Epidermal melanocyte (primary cell): ENCODE data around the gene FIGLA.

Source experiments
- DNase-seq: peaks from one replicate; pipeline ENCODE4 v3.0.0; 2011; ENCODE audit warnings: low spot score; ENCODE audit not compliant: insufficient read length

Gene FIGLA

GRCh38 chr2:70776266-70776665, 14.2 kb downstream of the FIGLA start:
- DNase-seq = no peak

DNA sequence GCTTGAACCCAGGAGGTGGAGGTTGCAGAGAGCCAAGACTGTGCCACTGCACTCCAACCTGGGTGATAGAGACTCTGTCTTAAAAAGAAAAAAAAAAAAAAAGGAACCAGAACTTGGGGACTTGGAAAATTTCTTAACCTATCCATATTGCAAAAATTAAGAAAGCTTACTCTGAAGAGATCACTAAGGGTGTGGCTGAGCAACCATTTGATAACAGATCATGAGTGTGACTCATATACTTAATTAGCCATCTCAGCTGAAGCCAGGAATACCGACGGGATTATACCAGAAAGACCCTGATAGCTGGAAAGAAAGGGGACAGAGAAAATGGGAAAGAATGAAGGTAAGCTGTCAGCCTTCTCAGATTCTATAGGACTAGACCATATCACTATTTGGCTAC, 15.3 kb downstream of the FIGLA start:
- DNase-seq = no peak

DNA sequence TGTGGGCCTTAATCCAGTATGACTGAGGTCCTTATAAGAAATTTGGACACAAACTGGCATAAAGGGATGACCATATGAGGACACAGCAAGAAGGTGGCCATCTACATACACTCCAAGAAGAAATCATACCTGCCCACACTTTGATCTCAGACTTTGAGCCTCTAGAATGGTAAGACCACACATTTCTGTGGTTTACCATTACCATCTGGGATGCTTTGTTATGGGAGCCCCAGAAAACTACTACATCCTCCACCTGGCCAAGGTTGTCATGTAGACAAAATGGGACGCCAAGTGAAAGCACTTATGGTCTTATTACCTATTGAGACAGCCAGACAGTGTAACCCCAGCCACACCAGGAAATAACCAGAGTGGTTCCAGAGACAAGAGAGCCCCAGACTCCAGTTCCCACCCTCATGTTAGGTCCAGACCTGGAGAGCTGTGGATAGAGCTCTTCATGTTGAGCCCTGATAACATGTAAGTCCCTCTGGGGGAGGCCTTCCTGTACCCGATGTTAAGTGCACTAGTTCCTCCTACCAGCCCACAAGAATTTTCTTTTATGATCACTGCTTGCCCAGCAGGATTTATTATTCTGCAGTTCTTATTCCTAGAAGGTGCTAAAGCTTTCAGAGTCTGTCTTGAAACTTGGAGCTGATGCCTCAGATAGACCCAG, 17.8 kb downstream of the FIGLA start:
- no peak for DNase-seq

GRCh38 chr2:70771446-70771845, 19.0 kb downstream of the FIGLA start:
- no peak for DNase-seq

DNA sequence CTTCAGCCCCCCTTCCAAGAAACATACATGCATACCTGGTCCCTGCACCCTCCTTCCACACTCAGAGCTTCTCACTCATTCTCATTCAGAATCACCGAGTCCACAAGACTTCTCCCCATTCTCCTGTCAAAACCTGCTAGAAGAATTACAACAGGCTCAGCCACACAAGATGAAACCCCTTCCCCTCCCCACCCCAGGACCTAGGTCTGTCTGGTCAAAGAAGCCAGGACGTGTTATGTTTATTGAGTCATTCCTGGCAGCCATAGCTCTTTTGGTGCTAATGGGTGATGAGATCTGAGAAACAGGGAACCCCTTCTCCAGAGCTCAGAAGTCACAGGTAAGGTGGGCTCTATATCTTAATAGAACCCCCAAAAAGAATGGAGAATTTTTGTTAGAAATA, 21.0 kb downstream of the FIGLA start:
- DNase-seq = no peak

- no peak for DNase-seq
Observed at GRCh38 chr2:70768590-70769085, 21.8 kb downstream of the FIGLA start.

DNA sequence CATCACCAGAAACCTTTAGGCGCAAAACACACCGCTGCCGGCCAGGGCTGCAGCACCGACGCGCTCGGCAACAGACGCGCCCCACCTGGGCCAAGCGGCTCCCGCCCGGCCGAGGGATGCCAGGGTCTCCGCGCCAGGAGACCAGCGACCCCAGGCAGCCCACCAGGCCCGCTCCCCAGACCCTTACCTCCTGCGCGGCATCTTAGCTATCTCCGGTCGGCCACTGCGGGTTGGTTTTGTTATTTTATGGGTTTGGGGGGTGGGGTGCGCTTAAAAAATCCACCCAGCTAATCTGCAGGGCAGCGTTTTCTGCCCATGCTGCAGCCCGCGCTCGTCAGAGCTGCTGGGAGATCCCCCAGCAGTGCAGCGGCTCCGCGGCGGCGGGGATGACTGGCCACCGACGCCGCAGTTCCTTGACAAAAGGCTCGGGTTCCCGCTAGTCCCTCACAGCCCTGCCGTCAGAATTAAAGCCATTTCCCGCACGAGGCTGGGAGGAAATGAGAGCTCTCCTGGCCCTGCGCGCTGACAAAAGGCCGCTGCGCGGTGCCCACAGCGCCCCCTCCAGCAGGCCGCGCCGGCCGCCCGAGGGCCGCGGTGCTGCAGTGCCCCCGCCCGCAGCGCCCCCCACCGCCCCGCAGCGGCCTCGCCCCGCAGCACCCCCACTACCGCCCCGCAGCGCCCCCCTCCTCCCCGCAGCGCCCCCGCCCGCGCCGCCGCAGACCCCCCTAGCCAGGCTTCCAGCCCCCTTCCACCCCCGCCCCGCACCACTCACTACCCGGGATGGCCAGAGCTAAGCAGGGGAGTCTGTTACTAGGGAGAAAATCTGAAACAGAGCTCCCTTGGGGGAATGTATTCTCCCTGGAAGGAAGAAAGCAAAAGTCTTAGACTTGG, 22.5 kb downstream of the FIGLA start, which contains the start of gene ADD2:
Gene ADD2 (minus strand): TSS at position 502 of the 891 bp plus-strand sequence. CDS start 61,792 bp downstream, outside the sequence.
- DNase-seq = peak; percentile 30

- no peak for DNase-seq
Observed at GRCh38 chr2:70767079-70767698, 23.3 kb downstream of the FIGLA start.

- no peak for DNase-seq
Observed at GRCh38 chr2:70766357-70767078, 23.9 kb downstream of the FIGLA start.

DNA sequence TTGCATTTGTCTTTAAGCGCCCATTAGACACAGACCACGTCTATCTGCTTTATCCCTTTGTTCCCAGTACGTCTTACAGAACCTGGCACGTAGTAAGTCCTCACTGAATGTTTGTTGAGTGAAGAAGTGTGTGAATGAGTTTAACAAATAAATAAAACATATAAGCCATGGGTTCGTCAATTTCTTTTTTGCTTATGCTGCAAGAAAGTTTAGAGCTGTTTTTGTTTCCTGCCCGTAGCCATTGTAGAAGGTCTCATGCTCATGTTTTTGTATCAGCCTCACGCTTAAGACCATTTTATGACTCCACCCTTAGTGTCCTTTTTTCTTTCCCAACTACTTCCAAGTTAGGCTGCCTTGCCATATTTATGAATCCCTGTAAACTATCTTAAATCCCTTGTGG, 24.9 kb downstream of the FIGLA start:
- no peak for DNase-seq

- DNase-seq = no peak
Observed at GRCh38 chr2:70759446-70759845, 31.0 kb downstream of the FIGLA start.

- no peak for DNase-seq
Observed at GRCh38 chr2:70757966-70758365, 32.5 kb downstream of the FIGLA start.

GRCh38 chr2:70757360-70757759, 33.1 kb downstream of the FIGLA start:
- no peak for DNase-seq

DNA sequence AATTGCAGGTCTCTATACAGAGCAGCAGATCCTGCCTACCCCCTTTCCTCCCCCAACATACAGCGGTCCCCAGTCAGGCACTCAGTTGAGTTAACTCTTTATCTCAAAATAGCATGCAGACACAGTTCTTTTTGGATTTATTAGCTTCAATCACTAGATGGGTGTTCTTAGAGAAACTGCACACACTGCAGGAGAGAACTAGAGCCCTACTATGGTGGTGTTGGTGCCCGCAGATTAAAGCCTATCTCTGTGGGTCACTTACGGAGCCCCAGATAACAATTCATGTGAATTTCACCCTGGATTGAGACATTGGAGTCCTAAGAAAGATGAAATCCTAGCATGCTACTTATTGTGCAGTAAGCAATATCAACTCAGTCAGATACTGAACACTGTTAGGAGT, 34.3 kb downstream of the FIGLA start:
- DNase-seq = no peak

DNA sequence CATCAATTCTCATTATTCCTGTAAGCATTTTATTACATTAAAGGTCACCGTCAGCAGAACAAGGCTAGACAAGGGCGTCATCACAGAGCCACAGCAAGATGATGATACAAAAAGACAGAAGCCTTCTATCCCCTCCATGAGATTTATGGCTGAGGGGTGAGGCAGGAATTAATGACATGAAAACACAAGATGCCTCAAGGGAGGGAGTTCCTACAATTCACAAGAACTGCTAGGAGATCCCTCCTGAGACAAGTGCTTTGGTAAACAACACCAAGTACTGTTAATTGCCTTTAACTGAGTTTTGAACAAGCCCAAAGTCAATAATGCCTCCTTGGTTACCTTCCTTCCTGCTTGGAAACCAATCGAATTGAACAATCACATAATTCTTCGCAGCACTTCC, 36.5 kb downstream of the FIGLA start:
- DNase-seq = no peak

DNA sequence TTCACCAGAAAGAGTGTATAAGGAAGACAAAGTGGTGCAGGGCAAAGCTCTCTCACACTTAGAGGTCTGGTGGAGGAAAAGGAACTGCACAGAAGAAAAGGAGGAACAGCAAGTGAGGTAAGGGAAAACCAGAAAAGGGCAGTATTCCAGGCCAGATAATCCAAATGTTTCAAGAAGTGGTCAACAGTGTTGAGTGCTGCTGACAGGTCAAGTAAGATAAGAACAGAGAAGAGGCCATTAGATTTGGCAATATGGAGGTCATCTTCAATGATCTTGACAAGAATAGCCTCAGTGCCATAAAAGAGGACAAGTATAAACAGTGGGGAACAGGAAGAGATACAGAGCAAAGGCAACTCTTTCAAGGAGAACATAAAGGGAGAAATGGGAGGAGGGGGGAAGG, 37.4 kb downstream of the FIGLA start:
- DNase-seq = no peak

- DNase-seq = no peak
Observed at GRCh38 chr2:70752396-70752795, 38.0 kb downstream of the FIGLA start.

GRCh38 chr2:70751881-70752280, 38.6 kb downstream of the FIGLA start:
- no peak for DNase-seq

- no peak for DNase-seq
Observed at GRCh38 chr2:70750320-70750719, 40.1 kb downstream of the FIGLA start.

DNA sequence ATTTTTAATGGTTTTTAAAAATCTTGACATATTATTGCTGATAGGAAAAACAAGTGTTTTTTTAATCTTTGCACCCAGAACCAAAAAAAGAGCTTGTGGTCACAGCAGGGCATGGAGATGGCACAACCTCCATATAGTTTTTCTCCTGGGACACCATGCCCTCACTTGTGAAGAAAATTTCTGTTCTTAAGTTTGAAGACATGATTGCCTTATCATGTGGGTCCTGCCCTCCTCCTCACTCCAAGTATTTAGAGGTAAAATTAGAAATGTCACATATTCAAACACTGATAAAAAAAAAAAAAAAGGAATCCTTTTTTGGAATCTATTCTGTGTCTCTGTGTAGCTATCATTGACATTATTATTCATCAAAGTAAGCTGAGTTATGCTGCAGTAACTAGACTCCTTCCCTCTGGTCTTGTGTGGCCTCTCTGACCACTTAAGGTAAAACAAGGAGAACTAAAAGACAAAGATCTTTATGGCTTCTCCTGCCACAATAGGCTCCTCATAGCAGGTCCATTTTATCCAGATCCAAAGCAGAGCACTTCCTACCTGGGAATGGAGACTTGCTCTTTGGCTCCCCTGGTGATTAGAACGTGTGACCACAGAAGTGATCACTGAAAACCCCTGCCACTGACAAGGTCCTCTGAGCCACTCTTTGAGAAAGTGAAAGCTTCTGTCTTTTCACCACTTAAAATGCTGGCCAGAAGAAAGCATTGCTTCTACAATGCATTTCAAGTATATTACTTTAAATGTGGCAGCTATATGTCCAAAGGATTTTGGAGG, 42.2 kb downstream of the FIGLA start:
- no peak for DNase-seq

DNA sequence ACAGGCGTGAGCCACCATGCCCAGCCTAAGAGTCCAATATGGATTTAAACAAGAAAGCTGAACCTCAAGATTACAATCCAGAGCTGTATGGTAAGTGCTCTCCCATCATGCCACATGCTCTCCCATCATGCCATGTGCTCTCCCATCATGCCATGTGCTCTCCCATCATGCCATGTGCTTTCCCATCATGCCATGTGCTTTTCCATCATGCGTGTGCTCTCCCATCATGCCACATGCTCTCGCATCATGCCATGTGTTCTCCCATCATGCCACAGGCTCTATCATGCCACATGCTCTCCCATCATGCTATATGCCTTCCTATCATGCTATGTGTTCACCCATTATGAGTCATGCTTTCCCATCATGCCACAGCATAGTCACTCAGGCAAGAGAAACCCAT, 43.2 kb downstream of the FIGLA start:
- no peak for DNase-seq
